ENCODE results near the gene WIPI1. TPM values are rescaled to one million over a fixed set of nuclear protein-coding genes. Genes with fewer than 3 reads are reported as not detected.

WIPI1 gene
- total RNA-seq, 1 donor from 2014 or later, result 29.5 TPM

DNA sequence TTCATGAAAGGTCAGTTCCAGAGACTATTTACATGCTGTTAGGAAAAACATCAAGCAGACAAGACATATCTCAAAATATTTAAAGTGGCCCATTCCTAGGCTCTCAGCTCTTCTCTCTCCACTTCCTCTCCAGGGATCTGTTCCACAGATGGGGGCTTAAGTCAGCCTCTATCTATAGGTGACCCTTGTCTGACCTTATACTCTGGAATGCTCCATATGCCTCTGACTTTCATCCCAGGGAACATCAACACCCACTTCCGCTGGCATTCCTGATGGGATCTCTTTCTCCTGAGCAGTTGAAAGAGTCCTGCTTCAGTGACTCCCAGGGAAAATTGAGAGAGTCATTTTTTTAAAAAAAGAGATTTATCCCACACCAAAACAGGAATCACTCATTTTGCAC is 11.5 kb upstream of the WIPI1 start:
- TF ChIP-seq, protein P1, sequence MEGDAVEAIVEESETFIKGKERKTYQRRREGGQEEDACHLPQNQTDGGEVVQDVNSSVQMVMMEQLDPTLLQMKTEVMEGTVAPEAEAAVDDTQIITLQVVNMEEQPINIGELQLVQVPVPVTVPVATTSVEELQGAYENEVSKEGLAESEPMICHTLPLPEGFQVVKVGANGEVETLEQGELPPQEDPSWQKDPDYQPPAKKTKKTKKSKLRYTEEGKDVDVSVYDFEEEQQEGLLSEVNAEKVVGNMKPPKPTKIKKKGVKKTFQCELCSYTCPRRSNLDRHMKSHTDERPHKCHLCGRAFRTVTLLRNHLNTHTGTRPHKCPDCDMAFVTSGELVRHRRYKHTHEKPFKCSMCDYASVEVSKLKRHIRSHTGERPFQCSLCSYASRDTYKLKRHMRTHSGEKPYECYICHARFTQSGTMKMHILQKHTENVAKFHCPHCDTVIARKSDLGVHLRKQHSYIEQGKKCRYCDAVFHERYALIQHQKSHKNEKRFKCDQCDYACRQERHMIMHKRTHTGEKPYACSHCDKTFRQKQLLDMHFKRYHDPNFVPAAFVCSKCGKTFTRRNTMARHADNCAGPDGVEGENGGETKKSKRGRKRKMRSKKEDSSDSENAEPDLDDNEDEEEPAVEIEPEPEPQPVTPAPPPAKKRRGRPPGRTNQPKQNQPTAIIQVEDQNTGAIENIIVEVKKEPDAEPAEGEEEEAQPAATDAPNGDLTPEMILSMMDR (IDR thresholded peaks at IDR 0.05), result no peak
- TF ChIP-seq EZH2phosphoT487 (IDR thresholded peaks at IDR 0.05), result no peak
- TF ChIP-seq EZH2 (IDR thresholded peaks at IDR 0.05), result no peak
- no peaks in the 10 kb centered on the region for H3K27me3 ChIP-seq
- no peak overlapping the region for H3K9ac ChIP-seq
- no peaks in the 10 kb centered on the region for H3K79me2 ChIP-seq (ENCODE audit: low read depth)
- H3K4me3 ChIP-seq, result no peak overlapping the region
- H3K4me1 ChIP-seq, result no peaks in the 10 kb centered on the region
- Mint-ChIP-seq H3K4me3 (no peak overlapping the region), H3K27ac (no peak overlapping the region), H3K27me3 (ENCODE audit: insufficient read depth, low read depth) (peaks cover 4% of the 10 kb centered on the region), H3K36me3 (no peaks in the 10 kb centered on the region), H3K9me3 (peaks cover 6% of the 10 kb centered on the region), H3K4me1 (no peaks in the 10 kb centered on the region)
- DNase-seq (ENCODE audit: low spot score), result no peak
- no peak overlapping the region for H2AFZ ChIP-seq (replicated peaks)
- no peaks in the 10 kb centered on the region for H3F3A ChIP-seq (ENCODE audit: low read depth)
- no peaks in the 10 kb centered on the region for H3K36me3 ChIP-seq
- no peak overlapping the region for H3K27ac ChIP-seq
- no peak overlapping the region for H3K4me2 ChIP-seq
- H3K9me3 ChIP-seq (ENCODE audit: low read depth), result no peaks in the 10 kb centered on the region
- no peaks in the 10 kb centered on the region for H4K20me1 ChIP-seq (ENCODE audit: low read depth)

DNA sequence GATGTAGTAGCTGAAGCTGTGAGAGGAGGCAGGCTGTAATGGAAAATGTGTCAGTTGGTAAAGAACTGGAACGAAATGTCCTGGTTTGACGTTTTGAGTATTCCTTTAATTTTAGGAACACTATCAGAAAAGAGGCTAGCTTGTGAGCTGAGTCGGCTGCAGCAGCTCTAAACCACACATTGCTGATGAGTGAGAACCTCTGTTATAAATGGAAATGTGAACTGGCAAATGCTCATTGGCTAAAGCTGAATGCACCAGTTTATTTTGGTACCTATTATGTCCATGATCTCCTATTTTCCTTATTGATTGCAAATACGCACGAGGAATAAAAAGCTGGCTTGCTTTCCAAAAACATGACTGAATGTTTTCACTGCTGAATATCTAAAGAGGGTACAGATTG is 11.0 kb upstream of the WIPI1 start:
- Mint-ChIP-seq H3K4me3 (no peak overlapping the region), H3K36me3 (no peaks in the 10 kb centered on the region), H3K27ac (no peak overlapping the region), H3K4me1 (no peaks in the 10 kb centered on the region), H3K9me3 (peaks cover 6% of the 10 kb centered on the region), H3K27me3 (ENCODE audit: insufficient read depth, low read depth) (peaks cover 4% of the 10 kb centered on the region)
- no peaks in the 10 kb centered on the region for H3K27me3 ChIP-seq
- no peaks in the 10 kb centered on the region for H3K9me3 ChIP-seq (ENCODE audit: low read depth)
- no peaks in the 10 kb centered on the region for H4K20me1 ChIP-seq (ENCODE audit: low read depth)
- no peaks in the 10 kb centered on the region for H3F3A ChIP-seq (ENCODE audit: low read depth)
- no peak overlapping the region for H3K27ac ChIP-seq
- no peak overlapping the region for H2AFZ ChIP-seq (replicated peaks)
- H3K79me2 ChIP-seq (ENCODE audit: low read depth), result no peaks in the 10 kb centered on the region
- TF ChIP-seq, protein P1 (IDR thresholded peaks at IDR 0.05), result no peak
- no peak for TF ChIP-seq EZH2phosphoT487 (IDR thresholded peaks at IDR 0.05)
- no peak for TF ChIP-seq EZH2 (IDR thresholded peaks at IDR 0.05)
- DNase-seq (ENCODE audit: low spot score), result no peak
- no peaks in the 10 kb centered on the region for H3K4me1 ChIP-seq
- H3K9ac ChIP-seq, result no peak overlapping the region
- no peaks in the 10 kb centered on the region for H3K36me3 ChIP-seq
- no peak overlapping the region for H3K4me3 ChIP-seq
- no peak overlapping the region for H3K4me2 ChIP-seq

DNA sequence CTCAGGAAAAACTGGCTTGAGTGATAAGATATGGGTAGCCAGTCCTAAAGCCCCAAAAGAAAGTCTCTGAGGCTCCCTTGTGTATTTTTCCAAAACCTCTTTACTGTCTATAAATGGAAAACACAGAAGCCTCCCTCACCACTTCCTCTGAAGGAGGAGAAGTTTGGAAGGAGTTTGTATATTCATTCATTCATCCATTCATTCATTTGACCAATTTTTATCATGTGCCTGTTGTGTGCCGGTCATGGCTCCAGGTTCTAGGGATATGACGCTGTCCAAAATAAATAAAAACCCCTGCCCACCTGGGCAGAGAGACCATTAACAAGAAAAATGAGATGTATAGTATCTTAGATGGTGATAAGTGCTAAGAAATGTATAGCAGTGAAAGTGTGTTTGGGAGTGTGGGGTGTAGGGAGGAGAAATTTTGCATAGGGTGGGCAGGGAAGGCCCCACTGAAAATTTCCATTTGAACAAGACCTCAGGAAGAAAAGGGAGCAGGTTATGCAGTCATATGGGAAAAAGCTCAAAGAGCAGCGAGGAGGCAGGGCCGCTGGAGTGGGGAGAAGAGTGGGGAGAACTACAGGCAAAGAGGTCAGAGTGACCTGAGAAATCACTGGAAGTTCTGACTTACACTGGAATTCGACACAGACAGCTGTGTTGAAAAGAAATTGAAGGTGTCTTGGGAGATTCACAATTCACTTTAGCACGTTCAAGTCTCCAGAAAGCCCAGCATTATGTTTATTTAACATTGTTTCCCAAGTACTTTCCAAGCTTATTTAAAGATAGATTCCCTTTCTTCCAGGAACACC is 6.1 kb upstream of the WIPI1 start:
- H3K27ac Mint-ChIP-seq, result no peak overlapping the region
- H3K4me3 Mint-ChIP-seq, result no peak overlapping the region
- Histone ChIP-seq H3K27ac (no peak overlapping the region), H4K20me1 (ENCODE audit: low read depth) (no peaks in the 10 kb centered on the region), H3K4me1 (no peaks in the 10 kb centered on the region), H3K36me3 (no peaks in the 10 kb centered on the region), H3K4me3 (no peak overlapping the region), H3F3A (ENCODE audit: low read depth) (peaks cover 1% of the 10 kb centered on the region), H3K4me2 (no peak overlapping the region), H3K79me2 (ENCODE audit: low read depth) (no peaks in the 10 kb centered on the region), H2AFZ (replicated peaks) (no peak overlapping the region), H3K9me3 (ENCODE audit: low read depth) (no peaks in the 10 kb centered on the region), H3K27me3 (peaks cover 12% of the 10 kb centered on the region), H3K9ac (no peak overlapping the region)
- H3K9me3 Mint-ChIP-seq, result no peaks in the 10 kb centered on the region
- peaks cover 4% of the 10 kb centered on the region for H3K4me1 Mint-ChIP-seq
- H3K36me3 Mint-ChIP-seq, result no peaks in the 10 kb centered on the region
- TF ChIP-seq, protein P1 (IDR thresholded peaks at IDR 0.05), result no peak
- TF ChIP-seq EZH2 (IDR thresholded peaks at IDR 0.05) (no peak), EZH2phosphoT487 (IDR thresholded peaks at IDR 0.05) (no peak)
- DNase-seq (ENCODE audit: low spot score), result no peak
- peaks cover 13% of the 10 kb centered on the region for H3K27me3 Mint-ChIP-seq (ENCODE audit: insufficient read depth, low read depth)
